Measurements from ENCODE around the gene PCNX2. TPM values are rescaled to one million over a fixed set of nuclear protein-coding genes. Genes with fewer than 3 reads are reported as not detected.

PCNX2 gene
- total and polyA plus RNA-seq, 8 donors: 5.5 to 25.9 (median 8.7) TPM

DNA sequence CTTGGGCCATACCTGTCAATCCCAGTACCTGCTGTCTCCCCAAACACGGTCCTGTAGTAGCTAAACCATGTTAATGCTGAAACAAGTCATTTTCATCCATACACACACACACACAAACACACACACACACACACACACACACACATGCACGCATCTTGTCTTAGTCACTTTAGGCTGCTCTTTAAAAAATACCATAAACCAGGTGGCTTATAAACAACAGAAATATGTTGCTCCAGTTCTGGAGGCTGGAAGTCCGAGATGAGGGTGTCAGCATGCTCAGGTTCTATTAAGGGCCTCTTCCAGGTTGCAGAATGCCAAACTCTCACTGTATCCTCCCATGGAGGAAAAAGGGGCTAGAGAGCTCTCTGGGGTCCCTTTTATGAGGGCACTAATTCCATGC lies 215.2 kb downstream of the PCNX2 start:
- Histone ChIP-seq H3K4me3 (no peak overlapping the region), H3K9me3 (no peaks in the 10 kb centered on the region), H3K27ac (no peak overlapping the region), H3K27me3 (no peaks in the 10 kb centered on the region), H3K36me3 (no peaks in the 10 kb centered on the region), H3K4me1 (no peaks in the 10 kb centered on the region)
- WGBS, 2 donors: 90 to 91% methylated on average over 3 of the region's 3 CpGs
- no peak for FAIRE-seq
- intact Hi-C loops (cut with DNase I): no loop called here
- DNase-seq: no peak
- ATAC-seq: no peak
- TF ChIP-seq, protein P1, sequence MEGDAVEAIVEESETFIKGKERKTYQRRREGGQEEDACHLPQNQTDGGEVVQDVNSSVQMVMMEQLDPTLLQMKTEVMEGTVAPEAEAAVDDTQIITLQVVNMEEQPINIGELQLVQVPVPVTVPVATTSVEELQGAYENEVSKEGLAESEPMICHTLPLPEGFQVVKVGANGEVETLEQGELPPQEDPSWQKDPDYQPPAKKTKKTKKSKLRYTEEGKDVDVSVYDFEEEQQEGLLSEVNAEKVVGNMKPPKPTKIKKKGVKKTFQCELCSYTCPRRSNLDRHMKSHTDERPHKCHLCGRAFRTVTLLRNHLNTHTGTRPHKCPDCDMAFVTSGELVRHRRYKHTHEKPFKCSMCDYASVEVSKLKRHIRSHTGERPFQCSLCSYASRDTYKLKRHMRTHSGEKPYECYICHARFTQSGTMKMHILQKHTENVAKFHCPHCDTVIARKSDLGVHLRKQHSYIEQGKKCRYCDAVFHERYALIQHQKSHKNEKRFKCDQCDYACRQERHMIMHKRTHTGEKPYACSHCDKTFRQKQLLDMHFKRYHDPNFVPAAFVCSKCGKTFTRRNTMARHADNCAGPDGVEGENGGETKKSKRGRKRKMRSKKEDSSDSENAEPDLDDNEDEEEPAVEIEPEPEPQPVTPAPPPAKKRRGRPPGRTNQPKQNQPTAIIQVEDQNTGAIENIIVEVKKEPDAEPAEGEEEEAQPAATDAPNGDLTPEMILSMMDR (IDR thresholded peaks at IDR 0.05): no peak

DNA sequence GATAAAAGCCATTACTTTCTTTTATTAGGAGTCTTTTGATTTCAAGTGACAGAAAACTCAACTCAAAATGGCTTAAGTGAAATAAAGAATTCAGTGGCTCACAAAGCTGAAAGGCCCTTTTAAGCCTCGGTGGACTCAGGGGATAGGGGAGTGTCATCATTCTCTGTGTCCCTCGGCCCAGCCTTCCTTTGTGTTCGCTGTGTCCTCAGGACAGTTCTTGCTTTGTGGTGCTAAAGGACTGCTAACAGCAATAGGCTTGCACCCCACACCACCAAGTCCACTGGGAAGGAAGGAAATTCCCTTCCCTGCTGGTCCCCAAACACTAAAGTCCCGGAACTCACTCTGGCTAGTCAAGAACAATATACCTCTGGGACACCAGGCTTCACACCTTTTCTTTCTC lies 216.0 kb downstream of the PCNX2 start:
- Histone ChIP-seq H3K9me3 (no peaks in the 10 kb centered on the region), H3K36me3 (no peaks in the 10 kb centered on the region), H3K4me1 (no peaks in the 10 kb centered on the region), H3K4me3 (no peak overlapping the region), H3K27me3 (no peaks in the 10 kb centered on the region), H3K27ac (no peak overlapping the region)
- FAIRE-seq (no peak), ATAC-seq (no peak), DNase-seq (no peak)
- 93 to 94% methylated on average over 4 of the region's 4 CpGs for WGBS, 2 donors
- intact Hi-C loops (cut with DNase I): no loop called here
- TF ChIP-seq, protein P1 (IDR thresholded peaks at IDR 0.05): no peak

DNA sequence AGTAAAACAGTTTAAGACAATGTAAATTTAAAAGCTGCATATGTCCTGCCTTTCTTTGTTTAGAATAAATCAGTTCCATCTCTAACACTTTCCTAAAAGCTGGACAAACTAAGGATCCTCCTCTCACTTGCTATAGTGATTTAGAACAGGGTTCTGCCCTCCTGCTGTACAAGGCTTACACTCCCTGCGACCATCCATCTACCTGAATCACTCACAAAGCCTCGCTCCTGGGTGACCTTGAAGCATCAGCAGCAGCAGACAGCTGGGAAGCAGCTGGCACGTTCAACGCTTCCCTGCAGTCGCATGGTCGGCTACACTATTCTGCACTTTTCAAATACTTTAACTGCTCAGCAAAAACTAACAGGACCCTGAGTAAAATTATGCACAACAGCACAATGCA lies 217.1 kb downstream of the PCNX2 start:
- intact Hi-C loops (cut with DNase I): no loop called here
- DNase-seq (no peak), FAIRE-seq (no peak), ATAC-seq (no peak)
- no peaks in the 10 kb centered on the region for H3K36me3 ChIP-seq
- no peaks in the 10 kb centered on the region for H3K9me3 ChIP-seq
- H3K27me3 ChIP-seq: no peaks in the 10 kb centered on the region
- TF ChIP-seq, protein P1 (IDR thresholded peaks at IDR 0.05): no peak
- no peak overlapping the region for H3K4me3 ChIP-seq
- H3K27ac ChIP-seq: no peak overlapping the region
- WGBS, 2 donors: 65 to 70% methylated on average over 6 of the region's 6 CpGs
- no peaks in the 10 kb centered on the region for H3K4me1 ChIP-seq

DNA sequence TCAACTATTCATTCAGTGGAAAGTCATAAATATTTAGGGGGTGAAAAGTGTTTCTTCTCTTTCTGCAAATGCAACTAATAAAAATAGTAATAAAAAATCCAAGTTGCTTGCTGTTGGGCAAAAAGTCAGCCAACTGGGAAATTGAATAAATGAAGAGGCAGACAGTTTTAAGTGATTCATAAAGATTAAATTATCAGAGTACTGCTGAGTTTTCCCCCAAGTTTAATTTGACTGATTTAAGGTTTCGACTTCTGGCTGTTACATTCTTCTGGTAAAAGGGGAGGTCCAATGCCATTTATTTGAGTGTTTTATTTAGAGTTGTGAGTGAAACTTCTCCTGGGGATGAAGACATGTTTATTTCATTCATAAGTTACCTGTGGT lies 219.6 kb downstream of the PCNX2 start:
- FAIRE-seq (no peak), DNase-seq (no peak), ATAC-seq (no peak)
- TF ChIP-seq, protein P1 (IDR thresholded peaks at IDR 0.05): no peak
- no peaks in the 10 kb centered on the region for H3K9me3 ChIP-seq
- intact Hi-C loops (cut with DNase I): no loop called here
- H3K4me1 ChIP-seq: no peaks in the 10 kb centered on the region
- H3K36me3 ChIP-seq: no peaks in the 10 kb centered on the region
- WGBS, 2 donors: 84 to 97% methylated on average over 1 of the region's 1 CpG
- H3K27ac ChIP-seq: no peak overlapping the region
- no peak overlapping the region for H3K4me3 ChIP-seq
- no peaks in the 10 kb centered on the region for H3K27me3 ChIP-seq

DNA sequence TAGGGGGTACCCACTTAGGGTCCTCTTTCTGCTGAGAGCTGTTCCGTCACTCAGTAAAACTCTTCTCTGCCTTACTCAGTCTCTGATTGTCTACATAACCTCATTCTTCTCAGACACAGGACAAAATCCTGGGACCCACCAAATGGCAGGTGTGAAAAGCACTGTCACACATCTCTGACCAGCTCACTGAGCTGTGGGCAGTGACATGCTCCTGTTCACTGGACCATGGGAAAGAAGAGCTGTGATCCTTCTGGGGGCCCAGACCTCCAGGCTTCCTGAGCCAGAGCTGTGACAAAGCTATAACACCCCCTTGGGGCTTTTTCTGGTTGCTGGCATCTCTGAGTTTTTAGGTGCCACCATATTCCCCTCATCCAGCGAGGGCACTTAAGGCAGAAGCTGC lies 229.4 kb downstream of the PCNX2 start:
- 97 to 98% methylated on average over 2 of the region's 2 CpGs for WGBS, 2 donors
- Histone ChIP-seq H3K27me3 (no peaks in the 10 kb centered on the region), H3K27ac (no peak overlapping the region), H3K4me3 (no peak overlapping the region), H3K9me3 (no peaks in the 10 kb centered on the region), H3K36me3 (no peaks in the 10 kb centered on the region), H3K4me1 (no peaks in the 10 kb centered on the region)
- DNase-seq: no peak
- no peak for FAIRE-seq
- intact Hi-C loops (cut with DNase I): no loop called here
- no peak for ATAC-seq
- TF ChIP-seq, protein P1 (IDR thresholded peaks at IDR 0.05): no peak
